Measurements from ENCODE around the gene HPCAL1. TPM values are rescaled to one million over a fixed set of nuclear protein-coding genes. Genes with fewer than 3 reads are reported as not detected.

Gene HPCAL1
- total RNA-seq, 1 experiment from 2014 or later, result 35.1 TPM

DNA sequence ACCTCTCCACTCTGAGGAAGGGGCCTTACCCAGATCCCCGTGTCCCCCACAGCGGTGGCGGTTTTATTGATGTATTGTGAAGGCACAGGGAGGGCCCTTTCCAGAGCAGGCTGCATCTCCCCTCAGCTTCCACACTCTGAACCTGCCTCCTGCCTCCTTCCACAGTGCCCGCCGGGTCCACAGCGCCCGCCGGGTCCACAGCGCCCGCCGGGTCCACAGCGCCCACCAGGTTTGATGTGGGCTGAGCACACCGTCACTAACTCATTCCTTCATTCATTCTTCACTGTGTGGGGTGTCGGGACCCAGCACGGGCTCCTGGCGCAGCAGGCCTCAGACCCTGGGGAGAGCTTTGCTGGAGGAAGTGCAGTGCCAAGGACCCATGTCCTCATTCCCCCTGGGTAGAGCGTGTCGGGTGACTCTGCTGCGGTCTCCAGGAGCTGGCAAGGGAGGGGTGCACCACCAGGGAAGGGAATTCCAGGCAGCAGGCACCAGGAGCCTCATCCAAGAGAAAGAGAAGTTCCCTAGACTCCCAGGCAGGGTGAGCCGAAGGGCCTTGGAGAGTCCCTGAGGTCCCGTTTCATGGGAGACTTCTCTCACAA lies 57.1 kb downstream of the HPCAL1 start:
- TF ChIP-seq, protein P1, sequence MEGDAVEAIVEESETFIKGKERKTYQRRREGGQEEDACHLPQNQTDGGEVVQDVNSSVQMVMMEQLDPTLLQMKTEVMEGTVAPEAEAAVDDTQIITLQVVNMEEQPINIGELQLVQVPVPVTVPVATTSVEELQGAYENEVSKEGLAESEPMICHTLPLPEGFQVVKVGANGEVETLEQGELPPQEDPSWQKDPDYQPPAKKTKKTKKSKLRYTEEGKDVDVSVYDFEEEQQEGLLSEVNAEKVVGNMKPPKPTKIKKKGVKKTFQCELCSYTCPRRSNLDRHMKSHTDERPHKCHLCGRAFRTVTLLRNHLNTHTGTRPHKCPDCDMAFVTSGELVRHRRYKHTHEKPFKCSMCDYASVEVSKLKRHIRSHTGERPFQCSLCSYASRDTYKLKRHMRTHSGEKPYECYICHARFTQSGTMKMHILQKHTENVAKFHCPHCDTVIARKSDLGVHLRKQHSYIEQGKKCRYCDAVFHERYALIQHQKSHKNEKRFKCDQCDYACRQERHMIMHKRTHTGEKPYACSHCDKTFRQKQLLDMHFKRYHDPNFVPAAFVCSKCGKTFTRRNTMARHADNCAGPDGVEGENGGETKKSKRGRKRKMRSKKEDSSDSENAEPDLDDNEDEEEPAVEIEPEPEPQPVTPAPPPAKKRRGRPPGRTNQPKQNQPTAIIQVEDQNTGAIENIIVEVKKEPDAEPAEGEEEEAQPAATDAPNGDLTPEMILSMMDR (IDR thresholded peaks at IDR 0.05; ENCODE audit: unreplicated experiment), result no peak
- Mint-ChIP-seq H3K27ac (ENCODE audit: unreplicated experiment) (no peak overlapping the region), H3K36me3 (ENCODE audit: insufficient read depth, unreplicated experiment) (peaks cover 17% of the 10 kb centered on the region), H3K27me3 (ENCODE audit: unreplicated experiment) (no peaks in the 10 kb centered on the region), H3K4me3 (ENCODE audit: low read depth, unreplicated experiment) (no peak overlapping the region), H3K4me1 (ENCODE audit: low read depth, unreplicated experiment) (peaks cover 37% of the 10 kb centered on the region), H3K9me3 (ENCODE audit: low read depth, unreplicated experiment) (no peaks in the 10 kb centered on the region)
- BruUV-seq (replicated peaks), result no TSS peak
- intact Hi-C loops (cut with micrococcal nuclease; ENCODE audit: unreplicated experiment), result no loop called here
- CTCF ChIA-PET, result interaction anchor here (0.5 to 1.1 kb wide), 2 partner anchors 48 to 317 kb away, joined by 3 read pairs; no protein-coding TSS in a partner anchor
- no peak for DNase-seq

DNA sequence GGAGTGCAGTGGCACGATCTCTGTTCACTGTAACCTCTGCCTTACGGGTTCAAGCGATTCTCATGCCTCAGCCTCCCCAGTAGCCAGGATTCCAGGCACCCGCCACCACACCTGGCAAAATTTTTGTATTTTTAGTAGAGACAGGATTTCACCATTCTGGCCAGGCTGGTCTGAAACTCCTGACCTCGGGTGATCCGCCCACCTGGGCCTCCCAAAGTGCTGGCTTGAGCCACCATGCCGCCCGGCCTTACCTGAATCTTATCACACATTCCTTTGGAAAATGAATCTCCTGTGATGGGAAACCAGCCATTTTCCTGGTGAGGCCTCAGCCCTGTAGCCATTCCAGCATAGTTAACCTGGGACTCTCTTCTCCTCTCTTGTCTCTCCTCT lies 57.8 kb downstream of the HPCAL1 start:
- peaks cover 33% of the 10 kb centered on the region for H3K4me1 Mint-ChIP-seq (ENCODE audit: low read depth, unreplicated experiment)
- no TSS peak for BruUV-seq (replicated peaks)
- DNase-seq, result no peak
- CTCF ChIA-PET, result interaction anchor here (1.1 kb wide), 1 partner anchor 47 kb away, joined by 3 read pairs; no protein-coding TSS in a partner anchor
- H3K9me3 Mint-ChIP-seq (ENCODE audit: low read depth, unreplicated experiment), result no peaks in the 10 kb centered on the region
- intact Hi-C loops (cut with micrococcal nuclease; ENCODE audit: unreplicated experiment), result no loop called here
- TF ChIP-seq, protein P1 (IDR thresholded peaks at IDR 0.05; ENCODE audit: unreplicated experiment), result no peak
- H3K27ac Mint-ChIP-seq (ENCODE audit: unreplicated experiment), result no peak overlapping the region
- no peak overlapping the region for H3K4me3 Mint-ChIP-seq (ENCODE audit: low read depth, unreplicated experiment)
- H3K36me3 Mint-ChIP-seq (ENCODE audit: insufficient read depth, unreplicated experiment), result peaks cover 18% of the 10 kb centered on the region
- H3K27me3 Mint-ChIP-seq (ENCODE audit: unreplicated experiment), result no peaks in the 10 kb centered on the region

DNA sequence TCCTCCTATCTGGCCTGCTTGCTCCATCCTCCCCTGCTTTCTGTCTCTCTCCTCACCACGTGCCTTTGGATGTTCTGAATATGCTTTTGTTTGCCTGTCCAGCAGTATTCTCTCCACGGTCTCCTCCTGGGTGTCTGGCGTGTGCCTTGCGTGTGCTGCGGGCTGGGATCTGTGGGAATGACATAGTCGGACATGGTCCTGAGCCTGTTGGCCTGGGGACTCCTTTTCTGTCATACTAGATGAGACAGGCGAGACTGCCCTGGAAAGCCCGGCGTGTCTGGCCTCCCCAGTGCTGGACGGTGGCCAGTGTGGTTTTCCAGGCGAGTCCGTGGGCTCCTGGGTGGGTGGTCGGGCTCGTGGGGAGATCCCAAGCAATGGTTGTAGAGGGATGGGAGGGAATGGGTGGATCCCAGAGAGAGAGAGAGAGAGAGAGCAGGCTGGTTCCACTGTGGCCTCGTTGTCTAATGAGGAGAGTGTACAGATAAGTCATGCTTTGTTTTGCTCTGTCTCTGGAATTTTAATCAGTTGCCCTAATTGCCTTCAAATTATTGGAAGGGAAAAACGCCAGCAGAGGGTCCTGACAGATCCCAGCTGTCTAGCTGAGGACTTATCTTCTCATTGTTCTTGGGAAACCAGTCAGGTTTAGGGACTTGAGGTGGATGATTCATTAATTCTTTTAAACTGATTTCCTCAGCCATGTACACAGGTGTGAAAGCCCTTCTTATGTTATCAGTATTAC lies 58.3 kb downstream of the HPCAL1 start:
- no peak for DNase-seq
- no peaks in the 10 kb centered on the region for H3K27me3 Mint-ChIP-seq (ENCODE audit: unreplicated experiment)
- TF ChIP-seq, protein P1 (IDR thresholded peaks at IDR 0.05; ENCODE audit: unreplicated experiment), result no peak
- no peaks in the 10 kb centered on the region for H3K9me3 Mint-ChIP-seq (ENCODE audit: low read depth, unreplicated experiment)
- CTCF ChIA-PET, result interaction anchor here (1.4 kb wide), 1 partner anchor 9 kb away, joined by 4 read pairs; no protein-coding TSS in a partner anchor
- H3K36me3 Mint-ChIP-seq (ENCODE audit: insufficient read depth, unreplicated experiment), result peaks cover 13% of the 10 kb centered on the region
- intact Hi-C loops (cut with micrococcal nuclease; ENCODE audit: unreplicated experiment), result no loop called here
- no peak overlapping the region for H3K27ac Mint-ChIP-seq (ENCODE audit: unreplicated experiment)
- BruUV-seq (replicated peaks), result no TSS peak
- H3K4me1 Mint-ChIP-seq (ENCODE audit: low read depth, unreplicated experiment), result peaks cover 27% of the 10 kb centered on the region
- H3K4me3 Mint-ChIP-seq (ENCODE audit: low read depth, unreplicated experiment), result no peak overlapping the region

DNA sequence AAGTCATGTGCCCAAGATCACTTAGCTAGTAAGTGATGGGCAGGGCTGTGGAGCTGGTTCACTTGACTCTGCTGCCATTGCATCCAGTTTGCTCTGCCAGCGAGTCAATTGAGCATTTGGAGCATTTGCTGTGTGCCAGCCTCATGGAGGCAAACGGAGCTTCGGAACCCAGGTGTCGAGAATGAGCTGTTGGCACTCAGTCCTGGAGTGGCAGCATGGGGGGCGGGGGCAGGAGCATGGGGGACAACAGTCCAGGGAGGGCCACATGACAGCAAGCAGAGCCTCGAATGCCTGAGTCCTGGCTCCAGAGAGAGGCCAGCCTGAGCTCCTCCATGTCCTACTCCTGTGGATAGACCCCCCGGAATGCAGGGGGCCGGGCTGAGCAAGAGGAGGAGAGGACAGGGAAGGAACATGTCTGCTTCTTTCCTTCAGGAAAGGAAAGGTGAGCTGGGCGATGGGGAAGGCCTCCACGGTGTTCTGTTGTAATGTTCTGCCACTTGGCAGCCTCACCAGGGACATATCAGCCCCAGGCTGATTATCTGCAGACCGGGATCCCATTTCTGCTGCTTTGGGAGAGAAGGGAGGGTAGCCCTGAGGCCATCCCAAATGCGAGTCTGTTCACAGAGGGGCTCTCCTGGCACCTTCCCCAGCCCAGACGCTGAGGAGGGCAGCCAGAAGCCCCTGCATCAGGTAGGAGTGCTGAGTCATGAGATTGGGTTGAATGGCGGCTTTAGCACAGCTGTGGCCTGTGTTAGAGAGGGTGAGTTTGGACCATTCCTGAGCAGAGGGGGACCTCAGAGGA lies 59.6 kb downstream of the HPCAL1 start:
- Mint-ChIP-seq H3K27ac (ENCODE audit: unreplicated experiment) (no peak overlapping the region), H3K4me1 (ENCODE audit: low read depth, unreplicated experiment) (peaks cover 15% of the 10 kb centered on the region), H3K9me3 (ENCODE audit: low read depth, unreplicated experiment) (no peaks in the 10 kb centered on the region), H3K27me3 (ENCODE audit: unreplicated experiment) (no peaks in the 10 kb centered on the region), H3K36me3 (ENCODE audit: insufficient read depth, unreplicated experiment) (peaks cover 9% of the 10 kb centered on the region), H3K4me3 (ENCODE audit: low read depth, unreplicated experiment) (no peak overlapping the region)
- no peak for DNase-seq
- CTCF ChIA-PET, result interaction anchor here (0.6 to 1.4 kb wide), 2 partner anchors 10 to 75 kb away, joined by 3 to 4 read pairs; no protein-coding TSS in a partner anchor
- TF ChIP-seq, protein P1 (IDR thresholded peaks at IDR 0.05; ENCODE audit: unreplicated experiment), result no peak
- no TSS peak for BruUV-seq (replicated peaks)
- intact Hi-C loops (cut with micrococcal nuclease; ENCODE audit: unreplicated experiment), result no loop called here
